ENCODE data around the gene ANAPC2.

GRCh38 chr9:137202966-137203365 lies 14.6 kb upstream of the ANAPC2 start:
- TF ChIP-seq POLR2A (IDR thresholded peaks at IDR 0.05) (no peak), CTCF (IDR thresholded peaks at IDR 0.05) (no peak)

All from esophagus squamous epithelium (tissue), 4 donors.